SU-DHL-6 (cell line): Measurements from ENCODE around the gene PPP1R9B.

Experiments used
- H2AFZ ChIP-seq: fragments of 200-600 bp; sonication (generic); 2 replicates; pipeline ENCODE4 v1.6.1; 2014; ENCODE audit warnings: low read depth, mild to moderate bottlenecking, moderate library complexity, mixed read lengths, antibody characterized with exemption, low read length; ENCODE audit not compliant: severe bottlenecking
- H3F3A ChIP-seq: fragments of 200-600 bp; shearing (Covaris generic); 2 replicates; pipeline ENCODE4 v1.6.0; 2016; ENCODE audit warnings: antibody characterized with exemption, mild to moderate bottlenecking; ENCODE audit not compliant: insufficient read depth
- H3K27ac ChIP-seq: fragments of 200-600 bp; sonication (generic); 2 replicates; pipeline ENCODE4 v1.5.1; 2016; ENCODE audit warnings: low read depth, mild to moderate bottlenecking, low read length, moderate library complexity, mixed read lengths
- H3K27me3 ChIP-seq: fragments of 200-600 bp; sonication (generic), shearing (Covaris generic); 2 replicates; pipeline ENCODE4 v1.6.0; 2014; ENCODE audit warnings: mild to moderate bottlenecking, low read length
- H3K36me3 ChIP-seq: fragments of 200-600 bp; sonication (generic); 2 replicates; pipeline ENCODE4 v1.6.1; 2014; ENCODE audit warnings: mild to moderate bottlenecking, low read length, mixed read lengths
- H3K4me2 ChIP-seq: fragments of 300-600, 200-600 bp; shearing (Covaris generic), sonication (generic); 2 replicates; pipeline ENCODE4 v1.6.0; 2014; ENCODE audit warnings: low read length, low read depth, mild to moderate bottlenecking; ENCODE audit not compliant: poor library complexity, severe bottlenecking
- H3K4me3 ChIP-seq: fragments of 200-600 bp; sonication (generic); 2 replicates; pipeline ENCODE4 v1.5.1; 2014; ENCODE audit warnings: antibody characterized with exemption, low read length, mild to moderate bottlenecking, mixed read lengths; ENCODE audit not compliant: insufficient read depth, poor library complexity, severe bottlenecking
- H3K79me2 ChIP-seq: fragments of 200-600 bp; sonication (generic); 2 replicates; pipeline ENCODE4 v1.6.1; 2014; ENCODE audit warnings: mild to moderate bottlenecking, low read length, moderate library complexity; ENCODE audit not compliant: insufficient read depth
- H3K9ac ChIP-seq: fragments of 200-600 bp; sonication (generic); 2 replicates; pipeline ENCODE4 v1.7.0; 2014; ENCODE audit warnings: mild to moderate bottlenecking, low read length
- H3K9me2 ChIP-seq: fragments of 200-600 bp; sonication (generic); replicated peaks from 2 replicates; pipeline ENCODE4 v1.6.1; 2014; ENCODE audit warnings: low read length; ENCODE audit not compliant: insufficient read depth
- H3K9me3 ChIP-seq: fragments of 200-600 bp; sonication (generic); 2 replicates; pipeline ENCODE4 v1.6.1; 2014; ENCODE audit warnings: low read length, mixed read lengths; ENCODE audit not compliant: insufficient read depth
- H4K20me1 ChIP-seq: fragments of 200-600 bp; sonication (generic); 2 replicates; pipeline ENCODE4 v1.6.1; 2014; ENCODE audit warnings: low read depth, mild to moderate bottlenecking, antibody characterized with exemption, low read length, moderate library complexity, mixed read lengths
- CTCF ChIP-seq: fragments of 200-600 bp; sonication (generic); IDR thresholded peaks from one replicate; pipeline ENCODE4 v1.5.1; 2017; ENCODE audit warnings: antibody characterized with exemption, mild to moderate bottlenecking, low read length, moderate library complexity; ENCODE audit not compliant: insufficient read depth, poor library complexity, severe bottlenecking
- EZH2phosphoT487 ChIP-seq: fragments of 200-600 bp; sonication (generic), shearing (Covaris generic); conservative IDR thresholded peaks from 2 replicates; pipeline ENCODE4 v1.6.1; 2018; ENCODE audit warnings: mild to moderate bottlenecking, antibody characterized with exemption, low read length, moderate library complexity, mixed read lengths

Gene PPP1R9B

GRCh38 chr17:50168319-50168718, 17.8 kb upstream of the PPP1R9B start:
- no peak for TF ChIP-seq EZH2phosphoT487
- no peak for TF ChIP-seq CTCF
- Histone ChIP-seq H3K9ac (no peak overlapping the region), H3K36me3 (no peaks in the 10 kb centered on the region), H2AFZ (no peak overlapping the region), H3K79me2 (no peaks in the 10 kb centered on the region), H3K27ac (no peak overlapping the region), H3K4me3 (no peak overlapping the region), H3K9me3 (no peaks in the 10 kb centered on the region), H3K4me2 (peak overlapping the region; percentile 23), H3F3A (no peaks in the 10 kb centered on the region), H3K9me2 (no peaks in the 10 kb centered on the region), H3K27me3 (no peaks in the 10 kb centered on the region), H4K20me1 (no peaks in the 10 kb centered on the region)

- no peaks in the 10 kb centered on the region for H3K9me3 ChIP-seq
- H3K4me3 ChIP-seq: no peak overlapping the region
- no peak overlapping the region for H3K27ac ChIP-seq
- no peak overlapping the region for H3K4me2 ChIP-seq
- H3K36me3 ChIP-seq: no peaks in the 10 kb centered on the region
- no peaks in the 10 kb centered on the region for H3K79me2 ChIP-seq
- no peak overlapping the region for H3K9ac ChIP-seq
- no peaks in the 10 kb centered on the region for H3K27me3 ChIP-seq
- no peaks in the 10 kb centered on the region for H3F3A ChIP-seq
- no peak overlapping the region for H2AFZ ChIP-seq
- TF ChIP-seq EZH2phosphoT487 (no peak), CTCF (no peak)
- H4K20me1 ChIP-seq: no peaks in the 10 kb centered on the region
- no peaks in the 10 kb centered on the region for H3K9me2 ChIP-seq
These were observed 16.9 kb upstream of the PPP1R9B start for GRCh38 chr17:50167371-50167770.

GRCh38 chr17:50166518-50167181, 16.2 kb upstream of the PPP1R9B start:
- Histone ChIP-seq H3K36me3 (no peaks in the 10 kb centered on the region), H3K9me2 (no peaks in the 10 kb centered on the region), H3K4me3 (no peak overlapping the region), H2AFZ (no peak overlapping the region), H3K9ac (no peak overlapping the region), H3K79me2 (no peaks in the 10 kb centered on the region), H3K9me3 (no peaks in the 10 kb centered on the region), H3F3A (no peaks in the 10 kb centered on the region), H3K4me2 (no peak overlapping the region), H3K27ac (no peak overlapping the region), H4K20me1 (no peaks in the 10 kb centered on the region), H3K27me3 (no peaks in the 10 kb centered on the region)
- TF ChIP-seq CTCF: no peak
- TF ChIP-seq EZH2phosphoT487: no peak
